GM23338 (cell line): ENCODE results near the gene STEAP3. TPM values are rescaled to one million over a fixed set of nuclear protein-coding genes. Genes with fewer than 3 reads are reported as not detected.

Experiments
- ATAC-seq: fragments of 200-7000 bp; cut with Tn5 transposase; 3 replicates; pipeline ENCODE4 v1.9.1; 2020
- DNase-seq: peaks from one replicate; pipeline ENCODE4 v3.0.0-alpha.2; 2015; ENCODE audit warnings: low spot score
- H2AFZ ChIP-seq: fragments of 200-600 bp; sonication (generic); 2 replicates; pipeline ENCODE4 v1.8.0; 2016; ENCODE audit warnings: antibody characterized with exemption, mild to moderate bottlenecking, moderate library complexity
- H3F3A ChIP-seq: fragments of 200-600 bp; sonication (generic); replicated peaks from 2 replicates; pipeline ENCODE4 v1.8.0; 2017; ENCODE audit warnings: antibody characterized with exemption, mixed run types, low read depth
- H3K27ac ChIP-seq: fragments of 200-600 bp; sonication (generic); 2 replicates; pipeline ENCODE4 v1.6.1; 2016; ENCODE audit warnings: low read depth
- H3K27me3 ChIP-seq: fragments of 200-600 bp; sonication (generic); 2 replicates; pipeline ENCODE4 v1.8.0; 2016; ENCODE audit warnings: mild to moderate bottlenecking, mixed run types, moderate library complexity; ENCODE audit not compliant: insufficient read depth
- H3K36me3 ChIP-seq: fragments of 200-600 bp; sonication (generic); 2 replicates; pipeline ENCODE4 v1.8.0; 2016; ENCODE audit warnings: mild to moderate bottlenecking; ENCODE audit not compliant: insufficient read depth
- H3K4me1 ChIP-seq: fragments of 200-600 bp; sonication (generic); 2 replicates; pipeline ENCODE4 v1.8.0; 2016; ENCODE audit warnings: mild to moderate bottlenecking, moderate library complexity; ENCODE audit not compliant: insufficient read depth
- H3K4me2 ChIP-seq: fragments of 200-600 bp; sonication (generic); 2 replicates; pipeline ENCODE4 v1.7.1; 2017; ENCODE audit warnings: mixed run types
- H3K4me3 ChIP-seq: fragments of 200-600 bp; sonication (generic); 2 replicates; pipeline ENCODE4 v1.6.1; 2016; ENCODE audit warnings: mixed run types
- H3K79me2 ChIP-seq: fragments of 200-600 bp; sonication (generic); replicated peaks from 2 replicates; pipeline ENCODE4 v1.8.0; 2017; ENCODE audit warnings: mild to moderate bottlenecking; ENCODE audit not compliant: insufficient read depth
- H3K9me2 ChIP-seq: fragments of 200-600 bp; sonication (generic); 2 replicates; pipeline ENCODE4 v1.8.0; 2017; ENCODE audit not compliant: insufficient read depth
- H4K20me1 ChIP-seq: fragments of 200-600 bp; sonication (generic); replicated peaks from 2 replicates; pipeline ENCODE4 v1.8.0; 2017; ENCODE audit warnings: mild to moderate bottlenecking; ENCODE audit not compliant: insufficient read depth
- H3K27ac Mint-ChIP-seq: 2 replicates; pipeline ENCODE4 v1.8.0; 2020; ENCODE audit warnings: inconsistent platforms, mild to moderate bottlenecking, moderate library complexity, mixed read lengths
- H3K27me3 Mint-ChIP-seq: 3 replicates; pipeline ENCODE4 v1.8.0; 2022; ENCODE audit warnings: low read depth, mild to moderate bottlenecking, moderate library complexity, mixed read lengths, inconsistent platforms; ENCODE audit not compliant: insufficient read depth, poor library complexity
- H3K36me3 Mint-ChIP-seq: 3 replicates; pipeline ENCODE4 v1.8.0; 2021; ENCODE audit warnings: low read depth, mild to moderate bottlenecking, inconsistent platforms, moderate library complexity, mixed read lengths
- H3K4me1 Mint-ChIP-seq: 3 replicates; pipeline ENCODE4 v1.8.0; 2020; ENCODE audit warnings: mild to moderate bottlenecking, inconsistent platforms, mixed read lengths
- H3K4me3 Mint-ChIP-seq: 3 replicates; pipeline ENCODE4 v1.8.0; 2021; ENCODE audit warnings: moderate library complexity, mild to moderate bottlenecking, inconsistent platforms, mixed read lengths
- H3K9me3 Mint-ChIP-seq: 3 replicates; pipeline ENCODE4 v1.8.0; 2020; ENCODE audit warnings: moderate library complexity, mild to moderate bottlenecking, inconsistent platforms, mixed read lengths
- CREB1 ChIP-seq: fragments of 250-450 bp; sonication (Bioruptor Pico); IDR thresholded peaks from 2 replicates; pipeline ENCODE4 v1.5.0; 2020; ENCODE audit warnings: low read depth, mild to moderate bottlenecking, moderate library complexity
- CTCF ChIP-seq, 2 experiments: fragments of 200-600 bp in 1 of 2; sonication (generic) in 1 of 2; conservative IDR thresholded peaks; 2 replicates each; pipeline versions ENCODE4 v1.5.1 to v1.6.1; 2016 to 2017; ENCODE audit warnings: antibody characterized with exemption in 2 of 2, low read depth in 2 of 2, mild to moderate bottlenecking in 2 of 2, moderate library complexity in 1 of 2
- EZH2 ChIP-seq: fragments of 200-600 bp; sonication (generic); IDR thresholded peaks from one replicate; pipeline ENCODE4 v1.8.0; 2017; ENCODE audit warnings: antibody characterized with exemption, mild to moderate bottlenecking, low read depth; ENCODE audit not compliant: unreplicated experiment
- EZH2phosphoT487 ChIP-seq: fragments of 200-600 bp; sonication (generic); IDR thresholded peaks from one replicate; pipeline ENCODE4 v1.8.1; 2018; ENCODE audit warnings: antibody characterized with exemption; ENCODE audit not compliant: unreplicated experiment
- JUNB ChIP-seq: IDR thresholded peaks from one replicate; pipeline ENCODE4 v1.6.1; 2016; ENCODE audit warnings: antibody characterized with exemption; ENCODE audit not compliant: unreplicated experiment
- NANOG ChIP-seq: IDR thresholded peaks from 2 replicates; pipeline ENCODE4 v1.6.1; 2016; ENCODE audit warnings: antibody characterized with exemption, borderline replicate concordance
- POLR2AphosphoS5 ChIP-seq: IDR thresholded peaks from 2 replicates; pipeline ENCODE4 v1.6.1; 2016; ENCODE audit warnings: antibody characterized with exemption, low read depth
- STAT1 ChIP-seq: IDR thresholded peaks from one replicate; pipeline ENCODE4 v1.6.1; 2016; ENCODE audit warnings: antibody characterized with exemption; ENCODE audit not compliant: unreplicated experiment
- ZNF114 ChIP-seq: fragments of 250-450 bp; sonication (Bioruptor Pico); IDR thresholded peaks from 2 replicates; pipeline ENCODE4 v1.5.0; 2020; ENCODE audit warnings: mild to moderate bottlenecking, moderate library complexity
- ZNF331 ChIP-seq: fragments of 250-450 bp; sonication (Bioruptor Pico); IDR thresholded peaks from 2 replicates; pipeline ENCODE4 v1.5.0; 2020; ENCODE audit warnings: low read depth, mild to moderate bottlenecking, moderate library complexity
- ZNF462 ChIP-seq: fragments of 250-450 bp; sonication (Bioruptor Pico); IDR thresholded peaks from 2 replicates; pipeline ENCODE4 v1.5.0; 2020; ENCODE audit warnings: mild to moderate bottlenecking, moderate library complexity
- polyA plus RNA-seq: library from polyadenylated mRNA; unstranded; fragments of >200 nt; fragmentation: Nextera tagmentation; extraction: Ambion mirVana; gene quantifications from 2 replicates; pipeline ENCODE4 v1.2.1, GENCODE V29; 2016
- total RNA-seq: library from RNA; depleted of rRNA; stranded (reverse); fragments of >200 nt; shearing (Covaris generic); gene quantifications from 2 replicates; pipeline ENCODE4 v1.2.3, GENCODE V29; 2014
- TF ChIP-seq, protein P1 (sequence below): IDR thresholded peaks from 2 replicates; pipeline ENCODE4 v1.6.1; 2016; ENCODE audit warnings: antibody characterized with exemption
- TF ChIP-seq, protein P2 (sequence below): IDR thresholded peaks from one replicate; pipeline ENCODE4 v1.6.1; 2018; ENCODE audit warnings: antibody characterized with exemption; ENCODE audit not compliant: unreplicated experiment

Gene STEAP3
- total and polyA plus RNA-seq, 2 experiments from 2014 or later = 8.6 to 27.3 TPM

DNA sequence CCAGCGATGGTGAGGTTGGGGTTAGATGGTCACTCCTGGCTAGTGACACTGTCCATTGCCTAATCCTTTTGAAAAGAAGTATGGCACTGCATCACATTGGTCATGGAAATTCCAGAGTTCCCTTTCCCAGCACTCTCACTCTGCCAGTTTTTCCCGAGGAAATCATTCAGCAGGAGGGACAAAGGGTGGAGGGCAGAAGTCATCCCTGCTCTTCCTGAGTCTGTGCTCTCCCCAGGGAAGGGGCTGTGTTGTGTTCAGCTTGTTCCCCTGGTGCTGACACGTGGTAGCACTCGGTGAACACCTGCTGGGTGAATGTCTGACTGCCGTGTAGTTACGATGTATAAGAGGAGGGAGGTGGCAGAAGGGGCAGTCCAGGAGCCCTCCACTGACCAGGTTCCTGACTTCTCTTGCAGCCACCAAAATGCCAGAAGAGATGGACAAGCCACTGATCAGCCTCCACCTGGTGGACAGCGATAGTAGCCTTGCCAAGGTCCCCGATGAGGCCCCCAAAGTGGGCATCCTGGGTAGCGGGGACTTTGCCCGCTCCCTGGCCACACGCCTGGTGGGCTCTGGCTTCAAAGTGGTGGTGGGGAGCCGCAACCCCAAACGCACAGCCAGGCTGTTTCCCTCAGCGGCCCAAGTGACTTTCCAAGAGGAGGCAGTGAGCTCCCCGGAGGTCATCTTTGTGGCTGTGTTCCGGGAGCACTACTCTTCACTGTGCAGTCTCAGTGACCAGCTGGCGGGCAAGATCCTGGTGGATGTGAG, 21.6 kb downstream of the STEAP3 start:
- Mint-ChIP-seq H3K27me3 (peaks cover 15% of the 10 kb centered on the region), H3K4me1 (peaks cover 13% of the 10 kb centered on the region), H3K4me3 (no peak overlapping the region), H3K36me3 (peaks cover 38% of the 10 kb centered on the region), H3K27ac (no peak overlapping the region), H3K9me3 (no peaks in the 10 kb centered on the region)
- no peak for DNase-seq
- ATAC-seq = no peak
- no peaks in the 10 kb centered on the region for H4K20me1 ChIP-seq
- no peak overlapping the region for H3K4me2 ChIP-seq
- H3K36me3 ChIP-seq = no peaks in the 10 kb centered on the region
- no peak overlapping the region for H3K4me3 ChIP-seq
- no peaks in the 10 kb centered on the region for H3K79me2 ChIP-seq
- no peak overlapping the region for H2AFZ ChIP-seq
- H3K4me1 ChIP-seq = peaks cover 10% of the 10 kb centered on the region
- TF ChIP-seq STAT1 (no peak), EZH2 (no peak), ZNF331 (CRISPR knock-in tag) (no peak), JUNB (no peak), CREB1 (CRISPR knock-in tag) (no peak), EZH2phosphoT487 (no peak), ZNF462 (CRISPR knock-in tag) (no peak), ZNF114 (CRISPR knock-in tag) (no peak), NANOG (no peak), CTCF (conservative IDR thresholded peaks at IDR 0.05; ENCODE audit: low read depth in 2 of 2) (no peak), POLR2AphosphoS5 (no peak)
- TF ChIP-seq, protein P1, sequence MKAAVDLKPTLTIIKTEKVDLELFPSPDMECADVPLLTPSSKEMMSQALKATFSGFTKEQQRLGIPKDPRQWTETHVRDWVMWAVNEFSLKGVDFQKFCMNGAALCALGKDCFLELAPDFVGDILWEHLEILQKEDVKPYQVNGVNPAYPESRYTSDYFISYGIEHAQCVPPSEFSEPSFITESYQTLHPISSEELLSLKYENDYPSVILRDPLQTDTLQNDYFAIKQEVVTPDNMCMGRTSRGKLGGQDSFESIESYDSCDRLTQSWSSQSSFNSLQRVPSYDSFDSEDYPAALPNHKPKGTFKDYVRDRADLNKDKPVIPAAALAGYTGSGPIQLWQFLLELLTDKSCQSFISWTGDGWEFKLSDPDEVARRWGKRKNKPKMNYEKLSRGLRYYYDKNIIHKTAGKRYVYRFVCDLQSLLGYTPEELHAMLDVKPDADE = no peak
- TF ChIP-seq, protein P2, sequence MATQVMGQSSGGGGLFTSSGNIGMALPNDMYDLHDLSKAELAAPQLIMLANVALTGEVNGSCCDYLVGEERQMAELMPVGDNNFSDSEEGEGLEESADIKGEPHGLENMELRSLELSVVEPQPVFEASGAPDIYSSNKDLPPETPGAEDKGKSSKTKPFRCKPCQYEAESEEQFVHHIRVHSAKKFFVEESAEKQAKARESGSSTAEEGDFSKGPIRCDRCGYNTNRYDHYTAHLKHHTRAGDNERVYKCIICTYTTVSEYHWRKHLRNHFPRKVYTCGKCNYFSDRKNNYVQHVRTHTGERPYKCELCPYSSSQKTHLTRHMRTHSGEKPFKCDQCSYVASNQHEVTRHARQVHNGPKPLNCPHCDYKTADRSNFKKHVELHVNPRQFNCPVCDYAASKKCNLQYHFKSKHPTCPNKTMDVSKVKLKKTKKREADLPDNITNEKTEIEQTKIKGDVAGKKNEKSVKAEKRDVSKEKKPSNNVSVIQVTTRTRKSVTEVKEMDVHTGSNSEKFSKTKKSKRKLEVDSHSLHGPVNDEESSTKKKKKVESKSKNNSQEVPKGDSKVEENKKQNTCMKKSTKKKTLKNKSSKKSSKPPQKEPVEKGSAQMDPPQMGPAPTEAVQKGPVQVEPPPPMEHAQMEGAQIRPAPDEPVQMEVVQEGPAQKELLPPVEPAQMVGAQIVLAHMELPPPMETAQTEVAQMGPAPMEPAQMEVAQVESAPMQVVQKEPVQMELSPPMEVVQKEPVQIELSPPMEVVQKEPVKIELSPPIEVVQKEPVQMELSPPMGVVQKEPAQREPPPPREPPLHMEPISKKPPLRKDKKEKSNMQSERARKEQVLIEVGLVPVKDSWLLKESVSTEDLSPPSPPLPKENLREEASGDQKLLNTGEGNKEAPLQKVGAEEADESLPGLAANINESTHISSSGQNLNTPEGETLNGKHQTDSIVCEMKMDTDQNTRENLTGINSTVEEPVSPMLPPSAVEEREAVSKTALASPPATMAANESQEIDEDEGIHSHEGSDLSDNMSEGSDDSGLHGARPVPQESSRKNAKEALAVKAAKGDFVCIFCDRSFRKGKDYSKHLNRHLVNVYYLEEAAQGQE = no peak
- H3F3A ChIP-seq = 0 out of 2 replicates have a peak, but pooled peaks cover 3% of the 10 kb centered on the region
- H3K9me2 ChIP-seq = no peaks in the 10 kb centered on the region
- H3K27ac ChIP-seq = no peak overlapping the region
- H3K27me3 ChIP-seq = no peaks in the 10 kb centered on the region
